Testis (tissue), 3 donors: Measurements from ENCODE around the gene NOL12. TPM values are rescaled to one million over a fixed set of nuclear protein-coding genes. Genes with fewer than 3 reads are reported as not detected.

Experiments
- DNase-seq: peaks from one replicate; pipeline ENCODE4 v3.0.0-alpha.2; 2019
- H3K27ac ChIP-seq, 2 donors: fragments of 200-600 bp; sonication (generic); one replicate each; pipeline ENCODE4 v1.5.1; 2019
- H3K27me3 ChIP-seq: fragments of 200-600 bp; sonication (generic); one replicate; pipeline ENCODE4 v1.5.1; 2019
- H3K36me3 ChIP-seq: fragments of 200-600 bp; sonication (generic); one replicate; pipeline ENCODE4 v1.5.1; 2017; ENCODE audit warnings: low read depth; ENCODE audit errors: missing control alignments
- H3K4me1 ChIP-seq: fragments of 200-600 bp; sonication (generic); one replicate; pipeline ENCODE4 v1.5.1; 2019
- H3K4me3 ChIP-seq, 2 donors: fragments of 200-600 bp; sonication (generic); one replicate each; pipeline ENCODE4 v1.5.1; 2017 to 2019
- H3K9me3 ChIP-seq: fragments of 200-600 bp; sonication (generic); one replicate; pipeline ENCODE4 v1.5.1; 2017
- POLR2A ChIP-seq: fragments of 450-650 bp; IDR thresholded peaks from one replicate; pipeline ENCODE4 v1.6.1; 2017; ENCODE audit warnings: antibody characterized with exemption, mild to moderate bottlenecking, moderate library complexity
- WGBS, 2 donors: methylation state at CpG; one replicate each; pipeline ENCODE4 v1.1.5; 2018; 5-methylcytosine and 5-hydroxymethylcytosine counted together
- intact Hi-C: fragments of 100-400 bp; cut with DNase I; formaldehyde crosslinking; loops from one replicate; pipeline ENCODE4 v1.15.1; 2023; ENCODE audit warnings: low total_unique reads
- polyA plus RNA-seq: library from polyadenylated mRNA; stranded (reverse); fragments of 350-450 nt; fragmentation: Illumina TruSeq; extraction: RNeasy Lipid Tissue Mini Kit (QIAGEN cat#74804); gene quantifications from one replicate; pipeline ENCODE4 v1.2.3, GENCODE V29; 2014; ENCODE audit warnings: low read depth, low replicate concordance; ENCODE audit not compliant: insufficient read depth
- total RNA-seq, 2 donors: library from RNA; depleted of rRNA; stranded (reverse); fragments of >200 nt; gene quantifications; one replicate each; pipeline ENCODE4 v1.2.3, GENCODE V29; 2016
- TF ChIP-seq, protein P1 (sequence below), 3 experiments: fragments of 450-650 bp in 2 of 3; fragments of 200-600 bp in 1 of 3; sonication (generic) in 1 of 3; IDR thresholded peaks; one replicate each; pipeline ENCODE4 v1.5.1; 2016 to 2019; ENCODE audit warnings: antibody characterized with exemption in 3 of 3, mild to moderate bottlenecking in 2 of 3, moderate library complexity in 1 of 3

Gene NOL12
- total and polyA plus RNA-seq, 3 donors from 2014 or later = 46.6 to 76.2 (median 51.2) TPM

DNA sequence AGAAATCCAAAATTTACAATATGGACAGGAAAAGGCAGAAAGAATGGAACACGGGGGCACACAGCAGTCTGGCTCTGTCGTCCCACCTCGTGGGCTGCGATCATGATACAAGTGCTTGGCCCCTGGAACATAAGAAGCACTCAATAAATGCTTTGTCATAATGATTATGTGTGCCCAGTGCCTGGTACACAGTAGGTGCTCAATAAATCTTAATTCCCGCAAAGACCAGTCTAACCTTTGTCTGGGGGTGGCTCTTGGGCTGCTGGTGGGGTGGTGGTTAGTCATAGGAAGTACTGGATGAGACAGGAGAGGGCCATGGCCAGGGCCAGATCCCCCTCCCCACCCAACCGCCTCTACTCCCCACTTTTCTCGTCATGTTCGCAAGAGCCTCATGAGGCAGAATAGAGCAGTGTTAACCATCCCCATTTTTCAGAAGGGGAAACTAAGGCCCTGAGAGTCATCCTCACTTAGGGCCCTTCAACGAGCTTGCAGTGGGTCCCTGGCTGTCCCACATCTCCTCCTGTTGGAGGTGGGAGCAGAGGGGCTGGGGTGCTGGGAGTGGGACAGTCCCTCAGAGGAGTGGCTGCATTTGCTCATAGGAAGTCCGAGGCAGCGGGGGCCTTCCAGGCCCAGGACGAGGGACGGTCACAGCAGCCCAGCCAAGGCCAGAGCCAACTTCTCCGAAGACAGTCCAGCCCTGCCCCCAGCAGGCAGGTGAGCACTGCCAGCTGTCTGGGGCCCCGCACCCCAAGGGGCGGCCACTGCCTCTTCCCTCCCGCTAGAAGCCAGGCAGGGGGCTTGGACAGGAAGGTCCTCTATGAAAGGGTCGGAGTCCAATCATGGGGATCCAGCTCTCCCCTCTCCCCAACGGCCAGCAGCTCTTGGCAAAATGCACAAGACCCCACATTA lies 46.8 kb downstream of the NOL12 start:
- H3K4me3 ChIP-seq = no peak overlapping the region
- 82% methylated on average over 15 to 19 of the region's 19 CpGs for WGBS, 2 donors
- no peaks in the 10 kb centered on the region for H3K9me3 ChIP-seq
- intact Hi-C loops = no loop called here
- DNase-seq = no peak
- H3K4me1 ChIP-seq = peaks cover 20% of the 10 kb centered on the region
- TF ChIP-seq, protein P1, sequence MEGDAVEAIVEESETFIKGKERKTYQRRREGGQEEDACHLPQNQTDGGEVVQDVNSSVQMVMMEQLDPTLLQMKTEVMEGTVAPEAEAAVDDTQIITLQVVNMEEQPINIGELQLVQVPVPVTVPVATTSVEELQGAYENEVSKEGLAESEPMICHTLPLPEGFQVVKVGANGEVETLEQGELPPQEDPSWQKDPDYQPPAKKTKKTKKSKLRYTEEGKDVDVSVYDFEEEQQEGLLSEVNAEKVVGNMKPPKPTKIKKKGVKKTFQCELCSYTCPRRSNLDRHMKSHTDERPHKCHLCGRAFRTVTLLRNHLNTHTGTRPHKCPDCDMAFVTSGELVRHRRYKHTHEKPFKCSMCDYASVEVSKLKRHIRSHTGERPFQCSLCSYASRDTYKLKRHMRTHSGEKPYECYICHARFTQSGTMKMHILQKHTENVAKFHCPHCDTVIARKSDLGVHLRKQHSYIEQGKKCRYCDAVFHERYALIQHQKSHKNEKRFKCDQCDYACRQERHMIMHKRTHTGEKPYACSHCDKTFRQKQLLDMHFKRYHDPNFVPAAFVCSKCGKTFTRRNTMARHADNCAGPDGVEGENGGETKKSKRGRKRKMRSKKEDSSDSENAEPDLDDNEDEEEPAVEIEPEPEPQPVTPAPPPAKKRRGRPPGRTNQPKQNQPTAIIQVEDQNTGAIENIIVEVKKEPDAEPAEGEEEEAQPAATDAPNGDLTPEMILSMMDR (IDR thresholded peaks at IDR 0.05) = no peak
- TF ChIP-seq POLR2A = no peak
- H3K36me3 ChIP-seq = no peaks in the 10 kb centered on the region
- no peaks in the 10 kb centered on the region for H3K27me3 ChIP-seq
- H3K27ac ChIP-seq = no peak overlapping the region

DNA sequence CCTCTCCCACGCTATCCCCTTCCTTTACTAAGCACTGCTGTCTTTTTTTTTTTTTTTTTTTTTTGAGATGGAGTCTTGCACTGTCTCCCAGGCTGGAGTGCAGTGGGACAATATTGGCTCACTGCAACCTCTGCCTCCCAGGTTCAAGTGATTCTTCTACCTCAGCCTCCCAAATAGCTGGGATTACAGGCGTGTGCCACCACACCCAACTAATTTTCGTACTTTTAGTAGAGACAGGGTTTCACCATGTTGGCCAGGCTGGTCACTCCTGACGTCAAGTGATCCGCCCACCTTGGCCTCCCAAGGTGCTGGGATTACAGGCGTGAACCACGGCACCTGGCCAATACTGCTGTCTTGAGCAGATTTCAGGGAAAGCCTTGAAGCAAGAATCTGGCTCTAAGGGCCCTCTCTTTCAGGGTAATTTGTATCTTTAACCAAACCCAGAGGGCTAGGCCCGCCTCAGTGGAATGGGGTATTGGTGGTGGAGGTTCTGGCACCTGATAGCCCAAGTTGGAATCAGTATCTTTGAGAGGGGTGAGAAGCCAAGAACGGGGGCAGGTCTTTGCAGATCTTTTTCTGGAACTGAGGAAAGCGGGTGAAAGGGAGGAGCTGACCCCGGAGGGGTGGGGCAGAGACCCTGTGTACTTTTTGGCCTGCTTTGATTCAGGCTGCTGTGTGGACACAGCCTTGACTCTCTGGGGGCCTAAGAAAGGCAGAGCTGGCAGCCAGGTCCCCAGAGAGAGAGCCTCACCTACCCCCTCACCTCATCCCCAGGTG lies 47.7 kb downstream of the NOL12 start:
- TF ChIP-seq, protein P1 (IDR thresholded peaks at IDR 0.05) = no peak
- no peak for TF ChIP-seq POLR2A
- Histone ChIP-seq H3K4me1 (peaks cover 14% of the 10 kb centered on the region), H3K27me3 (no peaks in the 10 kb centered on the region), H3K4me3 (no peak overlapping the region), H3K9me3 (no peaks in the 10 kb centered on the region), H3K27ac (peak overlapping the region in 1 of 2 donors; percentile 50), H3K36me3 (no peaks in the 10 kb centered on the region)
- DNase-seq = no peak
- WGBS, 2 donors = 75 to 78% methylated on average over 11 of the region's 11 CpGs
- intact Hi-C loops = no loop called here

DNA sequence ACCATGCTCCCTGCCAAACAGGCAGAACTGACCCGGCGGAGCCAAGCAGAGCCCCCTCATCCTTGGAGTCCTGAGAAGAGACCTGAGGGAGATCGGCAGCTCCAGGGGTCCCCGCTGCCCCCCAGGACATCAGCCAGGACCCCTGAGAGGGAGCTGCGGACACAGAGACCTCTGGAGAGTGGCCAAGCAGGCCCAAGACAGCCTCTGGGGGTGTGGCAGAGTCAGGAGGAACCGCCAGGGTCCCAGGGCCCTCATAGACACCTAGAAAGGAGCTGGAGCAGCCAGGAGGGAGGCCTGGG lies 48.2 kb downstream of the NOL12 start:
- intact Hi-C loops = no loop called here
- peak overlapping the region in 1 of 2 donors; percentile 50 for H3K27ac ChIP-seq
- H3K36me3 ChIP-seq = no peaks in the 10 kb centered on the region
- no peaks in the 10 kb centered on the region for H3K9me3 ChIP-seq
- H3K4me1 ChIP-seq = peaks cover 19% of the 10 kb centered on the region
- no peaks in the 10 kb centered on the region for H3K27me3 ChIP-seq
- WGBS, 2 donors = 76 to 87% methylated on average over 4 to 5 of the region's 6 CpGs
- no peak for DNase-seq
- no peak overlapping the region for H3K4me3 ChIP-seq
- TF ChIP-seq POLR2A = no peak
- TF ChIP-seq, protein P1 (IDR thresholded peaks at IDR 0.05) = no peak

DNA sequence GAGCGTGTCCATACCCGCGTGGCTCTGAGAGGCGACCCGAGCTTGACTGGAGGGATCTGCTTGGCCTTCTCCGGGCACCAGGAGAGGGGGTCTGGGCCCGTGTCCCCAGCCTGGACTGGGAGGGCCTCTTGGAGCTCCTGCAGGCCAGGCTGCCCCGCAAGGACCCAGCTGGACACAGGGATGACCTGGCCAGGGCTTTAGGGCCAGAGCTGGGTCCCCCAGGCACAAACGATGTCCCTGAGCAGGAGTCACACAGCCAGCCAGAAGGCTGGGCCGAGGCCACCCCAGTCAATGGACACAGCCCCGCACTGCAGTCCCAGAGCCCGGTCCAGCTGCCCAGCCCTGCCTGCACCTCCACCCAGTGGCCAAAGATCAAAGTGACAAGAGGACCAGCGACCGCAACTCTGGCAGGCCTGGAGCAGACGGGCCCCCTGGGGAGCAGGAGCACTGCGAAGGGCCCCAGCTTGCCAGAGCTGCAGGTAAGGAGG lies 48.9 kb downstream of the NOL12 start:
- peak; percentile 74 for DNase-seq
- H3K4me1 ChIP-seq = peaks cover 20% of the 10 kb centered on the region
- no peak overlapping the region for H3K27ac ChIP-seq
- WGBS, 2 donors = 39 to 68% methylated on average over 10 to 15 of the region's 16 CpGs
- intact Hi-C loops = no loop called here
- no peaks in the 10 kb centered on the region for H3K36me3 ChIP-seq
- H3K27me3 ChIP-seq = no peaks in the 10 kb centered on the region
- no peaks in the 10 kb centered on the region for H3K9me3 ChIP-seq
- no peak for TF ChIP-seq POLR2A
- TF ChIP-seq, protein P1 (IDR thresholded peaks at IDR 0.05) = peak; percentile 4 to 39 (median 19)
- no peak overlapping the region for H3K4me3 ChIP-seq
